GM10248 (cell line): ENCODE measurements around the gene PRDM16.
"Not testable (repeated sequence)": the region's sequence is repeated elsewhere in the genome, so short reads cannot be mapped to it uniquely, and the experiment has no call there.

ENCODE experiments used
- CTCF ChIA-PET: fragments of 300-600 bp; sonication (Branson Sonifier 250); formaldehyde crosslinking; extraction: SDS; loops from one replicate; lab custom pipeline; 2021; ENCODE audit warnings: antibody characterized with exemption; lab: Yijun Ruan, JAX
- POLR2A ChIA-PET: fragments of 350-650 bp; sonication (Branson Sonifier 250); formaldehyde crosslinking; extraction: SDS; loops from one replicate; lab custom pipeline; 2020; ENCODE audit warnings: antibody characterized with exemption; lab: Yijun Ruan, JAX
- DNase-seq: peaks from one replicate; pipeline ENCODE4 v3.0.0; 2012; ENCODE audit errors: extremely low spot score
- TF ChIP-seq, protein P1 (sequence below): IDR thresholded peaks from 2 replicates; pipeline ENCODE4 v1.5.1; 2012; ENCODE audit warnings: mild to moderate bottlenecking, low read depth; ENCODE audit errors: extremely low read depth, missing control alignments, control extremely low read depth

The PRDM16 gene

GRCh38 chr1:3085721-3086120 lies 16.7 kb downstream of the PRDM16 start:
- DNase-seq, result no peak
- POLR2A ChIA-PET, result no interaction called here
- TF ChIP-seq, protein P1, sequence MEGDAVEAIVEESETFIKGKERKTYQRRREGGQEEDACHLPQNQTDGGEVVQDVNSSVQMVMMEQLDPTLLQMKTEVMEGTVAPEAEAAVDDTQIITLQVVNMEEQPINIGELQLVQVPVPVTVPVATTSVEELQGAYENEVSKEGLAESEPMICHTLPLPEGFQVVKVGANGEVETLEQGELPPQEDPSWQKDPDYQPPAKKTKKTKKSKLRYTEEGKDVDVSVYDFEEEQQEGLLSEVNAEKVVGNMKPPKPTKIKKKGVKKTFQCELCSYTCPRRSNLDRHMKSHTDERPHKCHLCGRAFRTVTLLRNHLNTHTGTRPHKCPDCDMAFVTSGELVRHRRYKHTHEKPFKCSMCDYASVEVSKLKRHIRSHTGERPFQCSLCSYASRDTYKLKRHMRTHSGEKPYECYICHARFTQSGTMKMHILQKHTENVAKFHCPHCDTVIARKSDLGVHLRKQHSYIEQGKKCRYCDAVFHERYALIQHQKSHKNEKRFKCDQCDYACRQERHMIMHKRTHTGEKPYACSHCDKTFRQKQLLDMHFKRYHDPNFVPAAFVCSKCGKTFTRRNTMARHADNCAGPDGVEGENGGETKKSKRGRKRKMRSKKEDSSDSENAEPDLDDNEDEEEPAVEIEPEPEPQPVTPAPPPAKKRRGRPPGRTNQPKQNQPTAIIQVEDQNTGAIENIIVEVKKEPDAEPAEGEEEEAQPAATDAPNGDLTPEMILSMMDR, result no peak
- CTCF ChIA-PET, result no interaction called here

- POLR2A ChIA-PET, result no interaction called here
- TF ChIP-seq, protein P1, result no peak
- CTCF ChIA-PET, result no interaction called here
- DNase-seq, result no peak
Observed at GRCh38 chr1:3086272-3086974, 17.4 kb downstream of the PRDM16 start.

DNA sequence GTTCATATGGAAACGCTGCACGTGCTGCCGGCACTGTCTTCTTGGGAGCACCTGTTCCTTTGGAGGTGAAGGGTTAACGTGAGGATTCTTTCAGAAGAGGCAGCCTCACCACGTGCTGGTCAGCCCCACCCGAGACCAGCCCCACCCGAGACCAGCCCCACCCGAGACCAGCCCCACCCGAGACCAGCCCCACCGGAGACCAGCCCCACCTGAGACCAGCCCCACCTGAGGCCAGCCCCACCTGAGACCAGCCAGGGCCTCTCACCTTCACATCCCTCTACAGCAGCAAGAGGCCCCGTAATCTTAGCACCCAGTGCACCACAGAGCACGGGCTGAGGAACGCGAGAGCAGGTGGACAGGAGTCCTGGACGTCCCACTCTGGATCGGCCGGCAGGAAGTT lies 18.0 kb downstream of the PRDM16 start:
- POLR2A ChIA-PET, result no interaction called here

DNA sequence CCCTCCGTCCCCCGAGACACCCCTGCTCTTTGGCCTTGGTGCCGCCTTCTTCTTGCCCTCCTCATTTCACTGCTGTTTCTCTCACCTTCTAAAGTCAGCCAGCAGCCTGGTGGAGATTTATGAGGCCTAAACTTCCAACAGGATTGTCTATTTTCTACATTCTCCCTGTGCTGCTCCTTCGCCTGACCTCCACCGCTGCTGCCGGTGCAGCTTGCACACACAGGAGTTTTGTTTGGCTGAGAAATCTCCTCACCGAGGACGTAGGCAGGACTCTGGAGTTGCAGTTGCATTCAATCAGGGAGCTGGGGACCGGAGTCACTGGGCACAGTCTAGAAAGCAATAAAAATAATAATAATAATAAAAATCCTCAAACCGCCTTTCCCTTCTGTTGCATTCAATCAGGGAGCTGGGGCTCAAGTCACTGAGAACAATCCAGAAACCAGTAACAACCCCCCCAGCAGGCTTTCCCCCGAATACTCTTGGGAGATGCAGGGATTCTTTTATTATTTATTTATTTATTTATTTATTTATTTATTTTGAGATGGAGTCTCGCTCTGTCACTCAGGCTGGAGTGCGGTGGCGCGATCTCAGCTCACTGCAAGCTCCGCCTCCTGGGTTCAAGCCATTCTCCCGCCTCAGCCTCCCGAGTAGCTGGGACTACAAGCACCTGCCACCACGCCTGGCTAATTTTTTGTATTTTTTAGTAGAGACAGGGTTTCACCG lies 19.1 kb downstream of the PRDM16 start:
- CTCF ChIA-PET, POLR2A ChIA-PET, DNase-seq: not testable (repeated sequence)

More for the DNA sequence above, 18.0 kb downstream of the PRDM16 start:
- TF ChIP-seq, protein P1, result no peak
- no peak for DNase-seq
- CTCF ChIA-PET, result no interaction called here

DNA sequence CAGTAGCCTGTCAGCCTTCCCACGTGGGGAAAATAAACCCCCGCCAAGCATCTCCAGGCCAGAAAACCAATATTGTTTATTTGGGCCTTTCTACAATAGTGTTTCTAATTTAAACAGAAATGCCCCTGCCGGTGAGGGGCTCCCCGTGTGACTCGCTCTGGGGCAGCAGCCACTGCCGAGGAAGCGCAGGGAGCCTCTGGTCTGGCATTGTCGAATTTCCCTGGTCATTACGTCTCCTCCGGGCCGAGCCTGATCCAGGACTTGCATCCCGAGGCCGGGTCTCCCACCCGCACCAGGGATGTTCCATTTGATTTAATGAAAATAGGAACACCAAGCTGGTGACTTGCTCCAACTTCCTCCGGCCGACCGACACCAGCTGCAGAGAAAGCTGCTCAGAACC lies 20.5 kb downstream of the PRDM16 start:
- CTCF ChIA-PET, result interaction anchor here (0.7 kb wide), 1 partner anchor 11 kb away, joined by 3 read pairs; no protein-coding TSS in a partner anchor
- TF ChIP-seq, protein P1, result no peak
- no peak for DNase-seq
- POLR2A ChIA-PET, result no interaction called here

DNA sequence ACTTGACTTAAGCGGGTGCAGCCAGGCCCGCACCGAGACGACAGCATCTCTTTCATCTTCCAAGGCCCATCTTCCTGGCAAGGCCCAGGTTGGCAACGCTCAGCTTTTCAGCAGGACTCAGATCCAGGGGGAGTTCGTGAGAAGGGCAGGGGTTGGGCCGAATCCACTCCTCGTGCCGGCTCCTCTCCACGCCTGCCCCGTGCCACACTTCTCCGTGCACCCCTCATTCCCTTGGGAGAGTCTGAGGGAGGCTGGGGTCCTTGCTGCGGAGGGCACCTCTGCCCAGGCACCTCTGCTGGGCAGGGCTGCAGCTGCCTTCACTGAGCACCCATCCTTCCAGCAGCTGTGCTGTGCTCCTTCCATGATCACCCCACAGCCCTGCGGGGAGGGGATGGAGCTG lies 22.3 kb downstream of the PRDM16 start:
- POLR2A ChIA-PET, result no interaction called here
- no peak for DNase-seq
- CTCF ChIA-PET, result no interaction called here
- TF ChIP-seq, protein P1, result no peak

DNA sequence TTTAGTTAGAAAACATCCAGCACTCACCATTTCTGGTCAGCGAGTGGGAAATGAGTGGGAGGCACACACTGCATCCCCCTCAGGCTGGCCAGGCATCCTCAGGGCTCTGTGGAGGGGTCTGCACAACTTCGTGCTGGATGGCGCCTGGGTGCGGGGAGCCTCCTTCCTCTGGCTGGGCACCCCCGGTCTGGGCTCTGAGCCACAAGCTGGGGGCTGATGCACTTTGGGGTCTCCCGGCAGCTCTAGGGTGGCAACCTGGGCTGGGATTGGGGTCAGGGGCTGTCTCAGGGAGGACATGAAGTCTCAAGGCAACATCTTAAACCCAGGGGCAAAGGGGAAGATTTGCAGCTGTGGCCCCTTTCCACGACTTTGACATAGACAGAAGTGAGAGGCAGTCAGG lies 23.5 kb downstream of the PRDM16 start:
- DNase-seq, result no peak
- POLR2A ChIA-PET, result no interaction called here
- CTCF ChIA-PET, result no interaction called here
- TF ChIP-seq, protein P1, result no peak
